Retinal pigment epithelial cell (primary cell): Measurements from ENCODE around the gene RBBP5.

Source experiments
- DNase-seq: peaks from one replicate; pipeline ENCODE4 v3.0.0-alpha.2; 2010; ENCODE audit warnings: low read depth
- H3K4me3 ChIP-seq: 2 replicates; pipeline ENCODE4 v1.5.1; 2011; ENCODE audit warnings: mild to moderate bottlenecking, low read length, control low read depth, moderate library complexity
- TF ChIP-seq, protein P1 (sequence below): conservative IDR thresholded peaks from 2 replicates; pipeline ENCODE4 v1.5.1; 2011; ENCODE audit warnings: low read depth, low read length, control low read depth, inconsistent platforms

The RBBP5 gene

GRCh38 chr1:205076245-205076761, 45.5 kb downstream of the RBBP5 start:
- TF ChIP-seq, protein P1, sequence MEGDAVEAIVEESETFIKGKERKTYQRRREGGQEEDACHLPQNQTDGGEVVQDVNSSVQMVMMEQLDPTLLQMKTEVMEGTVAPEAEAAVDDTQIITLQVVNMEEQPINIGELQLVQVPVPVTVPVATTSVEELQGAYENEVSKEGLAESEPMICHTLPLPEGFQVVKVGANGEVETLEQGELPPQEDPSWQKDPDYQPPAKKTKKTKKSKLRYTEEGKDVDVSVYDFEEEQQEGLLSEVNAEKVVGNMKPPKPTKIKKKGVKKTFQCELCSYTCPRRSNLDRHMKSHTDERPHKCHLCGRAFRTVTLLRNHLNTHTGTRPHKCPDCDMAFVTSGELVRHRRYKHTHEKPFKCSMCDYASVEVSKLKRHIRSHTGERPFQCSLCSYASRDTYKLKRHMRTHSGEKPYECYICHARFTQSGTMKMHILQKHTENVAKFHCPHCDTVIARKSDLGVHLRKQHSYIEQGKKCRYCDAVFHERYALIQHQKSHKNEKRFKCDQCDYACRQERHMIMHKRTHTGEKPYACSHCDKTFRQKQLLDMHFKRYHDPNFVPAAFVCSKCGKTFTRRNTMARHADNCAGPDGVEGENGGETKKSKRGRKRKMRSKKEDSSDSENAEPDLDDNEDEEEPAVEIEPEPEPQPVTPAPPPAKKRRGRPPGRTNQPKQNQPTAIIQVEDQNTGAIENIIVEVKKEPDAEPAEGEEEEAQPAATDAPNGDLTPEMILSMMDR = no peak
- DNase-seq = no peak
- no peak overlapping the region for H3K4me3 ChIP-seq

DNA sequence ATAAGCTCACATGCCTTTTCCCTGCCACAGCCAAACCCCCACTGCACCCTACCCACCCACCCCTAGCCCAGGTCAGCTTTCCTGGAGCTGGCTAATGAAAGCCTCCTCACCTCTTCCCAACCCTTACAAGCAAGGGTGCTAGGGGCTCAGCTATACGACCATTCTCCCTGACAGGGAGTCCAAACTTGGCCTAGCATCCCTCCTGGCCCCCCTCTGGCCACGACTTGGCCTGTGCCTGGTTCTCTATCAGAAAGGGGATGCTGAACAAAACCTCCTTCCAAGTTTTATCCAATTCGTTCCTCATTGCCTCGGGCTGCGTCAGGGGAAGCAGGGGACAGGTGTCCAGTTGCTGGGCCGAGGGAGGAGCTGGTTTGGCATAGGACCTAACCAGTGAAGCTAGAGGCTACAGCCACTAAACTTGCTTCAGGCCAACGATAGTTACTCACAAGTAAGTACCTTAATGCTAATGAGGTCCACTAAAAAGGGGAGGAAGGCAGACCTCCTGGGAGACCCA, 46.1 kb downstream of the RBBP5 start:
- TF ChIP-seq, protein P1 = no peak
- H3K4me3 ChIP-seq = no peak overlapping the region
- no peak for DNase-seq

GRCh38 chr1:205074513-205074912, 47.3 kb downstream of the RBBP5 start:
- TF ChIP-seq, protein P1 = no peak
- no peak for DNase-seq
- H3K4me3 ChIP-seq = no peak overlapping the region

DNA sequence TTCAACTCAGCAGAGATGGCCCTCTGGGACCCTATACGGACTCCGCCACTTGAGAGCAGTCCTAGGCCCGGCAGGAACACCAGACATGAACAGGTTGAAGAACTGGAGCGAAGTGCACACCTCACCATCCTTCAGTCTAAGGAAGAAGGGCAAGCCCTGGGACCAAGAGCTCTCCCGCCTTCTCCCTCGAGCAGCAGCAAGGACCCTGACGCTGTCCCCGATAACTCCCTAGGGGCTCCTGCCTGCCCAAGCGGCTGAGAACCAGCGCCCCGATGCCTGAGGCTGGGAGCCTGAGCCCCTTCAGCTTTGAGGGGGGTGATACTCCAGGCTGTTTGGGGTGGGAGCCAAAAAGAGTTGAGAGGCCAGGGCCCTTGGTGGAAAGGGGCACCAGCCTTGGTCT, 47.7 kb downstream of the RBBP5 start:
- DNase-seq = no peak
- TF ChIP-seq, protein P1 = no peak
- H3K4me3 ChIP-seq = no peak overlapping the region

DNA sequence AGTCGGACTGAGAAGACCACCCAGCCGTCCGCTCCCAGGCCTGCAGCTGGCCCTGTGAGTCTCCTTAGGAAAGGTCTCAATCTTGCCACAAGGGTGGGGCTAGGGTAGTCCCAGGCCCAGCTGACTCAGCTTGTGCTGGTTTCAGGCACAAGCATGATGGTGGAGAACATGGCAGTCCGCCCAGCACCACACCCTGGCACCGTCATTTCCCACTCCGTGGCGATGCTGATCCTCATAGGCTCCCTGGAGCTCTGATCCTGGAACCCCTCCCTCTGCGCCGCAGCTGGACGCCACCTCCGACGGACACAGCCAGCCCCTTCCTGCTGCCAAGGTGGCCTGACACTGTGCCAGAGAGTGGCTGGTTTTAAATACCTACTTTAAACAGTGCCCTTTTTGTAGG, 48.3 kb downstream of the RBBP5 start:
- no peak for DNase-seq
- TF ChIP-seq, protein P1 = no peak
- H3K4me3 ChIP-seq = no peak overlapping the region

DNA sequence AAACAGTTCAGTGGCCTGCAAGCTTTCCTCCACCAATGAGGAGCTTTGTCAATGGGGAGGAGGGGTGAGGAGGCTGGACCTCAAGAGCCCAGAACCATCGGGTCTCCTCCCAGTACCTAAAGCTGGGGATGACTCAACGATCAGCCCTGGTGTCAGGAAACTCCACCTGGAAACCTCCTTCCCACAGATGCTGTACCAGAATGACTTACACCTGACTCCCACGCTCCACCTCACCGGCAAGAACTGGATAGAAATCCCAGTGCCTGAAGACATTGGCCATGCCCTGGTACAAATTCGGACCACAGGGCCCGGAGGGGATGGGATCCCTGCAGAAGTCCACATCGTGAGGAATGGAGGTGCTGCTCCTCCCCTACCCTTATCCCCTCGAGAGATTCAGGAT, 48.9 kb downstream of the RBBP5 start:
- DNase-seq = no peak
- no peak overlapping the region for H3K4me3 ChIP-seq
- TF ChIP-seq, protein P1 = no peak

- H3K4me3 ChIP-seq = no peak overlapping the region
- DNase-seq = no peak
- TF ChIP-seq, protein P1 = no peak
These were observed 49.5 kb downstream of the RBBP5 start for GRCh38 chr1:205072286-205072685.
